ENCODE results near the gene CDH12.

- TF ChIP-seq EZH2phosphoT487 (IDR thresholded peaks at IDR 0.05; ENCODE audit: insufficient read depth, low read depth) (no peak), EZH2 (IDR thresholded peaks at IDR 0.05; ENCODE audit: insufficient read depth, poor library complexity, severe bottlenecking) (no peak)
Observed at GRCh38 chr5:22627029-22627428, 226.1 kb downstream of the CDH12 start.
